Daoy (cell line): Measurements from ENCODE around the gene BEND5. TPM values are rescaled to one million over a fixed set of nuclear protein-coding genes. Genes with fewer than 3 reads are reported as not detected.

ENCODE experiments used
- DNase-seq: peaks from one replicate; pipeline ENCODE4 v3.0.0-alpha.2; 2015; ENCODE audit warnings: low read depth
- total RNA-seq: library from RNA; depleted of rRNA; stranded (reverse); fragments of >200 nt; shearing (Covaris generic); gene quantifications from 2 replicates; pipeline ENCODE4 v1.2.3, GENCODE V29; 2014

Gene BEND5
- total RNA-seq, 1 experiment from 2014 or later, result 3.1 TPM

- peak; percentile 42 for DNase-seq
These were observed 51.2 kb downstream of the BEND5 start for GRCh38 chr1:48725341-48726046.

- no peak for DNase-seq
These were observed 55.8 kb downstream of the BEND5 start for GRCh38 chr1:48720929-48721328.

- DNase-seq, result no peak
These were observed 58.0 kb downstream of the BEND5 start for GRCh38 chr1:48718705-48719104.

- DNase-seq, result peak; percentile 24
These were observed 58.5 kb downstream of the BEND5 start for GRCh38 chr1:48718116-48718630.

GRCh38 chr1:48717082-48717481 is 59.6 kb downstream of the BEND5 start:
- DNase-seq, result no peak

- no peak for DNase-seq
These were observed 60.8 kb downstream of the BEND5 start for GRCh38 chr1:48715921-48716320.

- no peak for DNase-seq
These were observed 65.8 kb downstream of the BEND5 start for GRCh38 chr1:48710915-48711314.

- no peak for DNase-seq
These were observed 66.4 kb downstream of the BEND5 start for GRCh38 chr1:48710318-48710717.

- DNase-seq, result no peak
These were observed 72.0 kb downstream of the BEND5 start for GRCh38 chr1:48704736-48705135.

GRCh38 chr1:48701445-48701844 is 75.2 kb downstream of the BEND5 start:
- no peak for DNase-seq

- peak; percentile 53 for DNase-seq
These were observed 79.5 kb downstream of the BEND5 start for GRCh38 chr1:48697066-48697707.

GRCh38 chr1:48695161-48695560 is 81.5 kb downstream of the BEND5 start:
- no peak for DNase-seq

GRCh38 chr1:48693674-48694320 is 82.9 kb downstream of the BEND5 start:
- peak; percentile 50 for DNase-seq

GRCh38 chr1:48693180-48693579 is 83.5 kb downstream of the BEND5 start:
- no peak for DNase-seq

GRCh38 chr1:48692235-48692634 is 84.5 kb downstream of the BEND5 start:
- no peak for DNase-seq

- DNase-seq, result no peak
These were observed 85.2 kb downstream of the BEND5 start for GRCh38 chr1:48691429-48692001.

- no peak for DNase-seq
These were observed 88.5 kb downstream of the BEND5 start for GRCh38 chr1:48688102-48688760.

- DNase-seq, result no peak
These were observed 89.2 kb downstream of the BEND5 start for GRCh38 chr1:48687282-48688045.

GRCh38 chr1:48686159-48686558 is 90.5 kb downstream of the BEND5 start:
- no peak for DNase-seq

GRCh38 chr1:48684381-48684780 is 92.3 kb downstream of the BEND5 start:
- no peak for DNase-seq

- DNase-seq, result no peak
These were observed 92.9 kb downstream of the BEND5 start for GRCh38 chr1:48683839-48684238.
